ENCODE results near the gene NACC1.
A peak's percentile ranks its signal among the peaks of the same experiment; 100 is the strongest.
"Not testable (repeated sequence)": the region's sequence is repeated elsewhere in the genome, so short reads cannot be mapped to it uniquely, and the experiment has no call there.

NACC1 gene

DNA sequence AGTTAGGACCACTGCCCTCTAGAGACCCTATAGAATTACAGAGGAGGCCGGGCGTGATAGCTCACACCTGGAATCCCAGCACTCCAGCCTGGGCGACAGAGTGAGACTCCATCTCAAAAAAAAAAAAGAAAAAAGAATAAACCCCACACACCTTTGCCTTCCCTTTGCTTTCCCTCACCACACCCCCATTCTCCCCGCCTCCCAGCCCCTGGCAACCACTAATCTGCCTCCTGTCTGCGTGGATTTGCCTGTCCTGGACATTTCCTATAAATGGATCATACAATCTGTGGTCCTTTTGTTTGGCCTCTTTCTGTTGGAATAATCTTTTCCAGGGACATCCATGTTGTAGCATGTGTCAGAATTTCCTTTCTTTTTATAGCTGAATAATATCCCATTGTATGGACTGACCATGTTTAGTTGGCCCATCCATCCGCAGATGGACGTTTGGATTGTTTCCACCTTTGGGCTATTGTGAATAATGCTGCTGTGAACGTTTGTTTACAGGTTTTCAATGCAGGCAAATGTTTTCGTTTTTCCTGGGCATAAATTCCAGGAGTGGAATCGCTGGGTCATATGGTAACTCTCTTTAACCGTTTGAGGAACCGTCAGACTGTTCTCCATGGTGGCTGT is 15.3 kb downstream of the NACC1 start:
- peaks cover 21% of the 10 kb centered on the region for H3K36me3 Mint-ChIP-seq
- H3K27ac Mint-ChIP-seq = no peak overlapping the region
- H3K4me1 Mint-ChIP-seq = peaks cover 28% of the 10 kb centered on the region
- H3K9me3 Mint-ChIP-seq = no peaks in the 10 kb centered on the region
- H3K4me3 Mint-ChIP-seq = no peak overlapping the region
- H3K27me3 Mint-ChIP-seq = no peaks in the 10 kb centered on the region
- no peak for ATAC-seq

GRCh38 chr19:13134626-13135025 is 16.6 kb downstream of the NACC1 start:
- no peaks in the 10 kb centered on the region for H3K9me3 Mint-ChIP-seq
- H3K4me1 Mint-ChIP-seq = peaks cover 21% of the 10 kb centered on the region
- H3K4me3 Mint-ChIP-seq = no peak overlapping the region
- H3K27me3 Mint-ChIP-seq = no peaks in the 10 kb centered on the region
- ATAC-seq = no peak
- H3K27ac Mint-ChIP-seq = no peak overlapping the region
- peaks cover 27% of the 10 kb centered on the region for H3K36me3 Mint-ChIP-seq

DNA sequence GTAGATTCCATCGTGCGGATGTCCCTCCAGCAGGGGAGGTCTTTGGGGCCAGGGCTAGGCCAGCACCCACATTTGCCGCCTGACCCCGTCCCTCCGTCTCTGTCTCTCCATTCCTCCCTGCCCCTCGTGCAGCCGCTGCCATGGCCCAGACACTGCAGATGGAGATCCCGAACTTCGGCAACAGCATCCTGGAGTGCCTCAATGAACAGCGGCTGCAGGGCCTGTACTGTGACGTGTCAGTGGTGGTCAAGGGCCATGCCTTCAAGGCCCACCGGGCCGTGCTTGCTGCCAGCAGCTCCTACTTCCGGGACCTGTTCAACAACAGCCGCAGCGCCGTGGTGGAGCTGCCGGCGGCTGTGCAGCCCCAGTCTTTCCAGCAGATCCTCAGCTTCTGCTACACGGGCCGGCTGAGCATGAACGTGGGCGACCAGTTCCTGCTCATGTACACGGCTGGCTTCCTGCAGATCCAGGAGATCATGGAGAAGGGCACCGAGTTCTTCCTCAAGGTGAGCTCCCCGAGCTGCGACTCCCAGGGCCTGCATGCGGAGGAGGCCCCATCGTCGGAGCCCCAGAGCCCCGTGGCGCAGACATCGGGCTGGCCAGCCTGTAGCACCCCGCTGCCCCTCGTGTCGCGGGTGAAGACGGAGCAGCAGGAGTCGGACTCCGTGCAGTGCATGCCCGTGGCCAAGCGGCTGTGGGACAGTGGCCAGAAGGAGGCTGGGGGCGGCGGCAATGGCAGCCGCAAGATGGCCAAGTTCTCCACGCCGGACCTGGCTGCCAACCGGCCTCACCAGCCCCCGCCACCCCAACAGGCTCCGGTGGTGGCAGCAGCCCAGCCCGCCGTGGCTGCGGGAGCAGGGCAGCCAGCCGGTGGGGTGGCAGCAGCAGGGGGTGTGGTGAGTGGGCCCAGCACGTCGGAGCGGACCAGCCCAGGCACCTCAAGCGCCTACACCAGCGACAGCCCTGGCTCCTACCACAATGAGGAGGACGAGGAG is 17.3 kb downstream of the NACC1 start:
- Mint-ChIP-seq H3K9me3 (no peaks in the 10 kb centered on the region), H3K4me3 (no peak overlapping the region), H3K27me3 (no peaks in the 10 kb centered on the region), H3K4me1 (peaks cover 21% of the 10 kb centered on the region), H3K27ac (no peak overlapping the region), H3K36me3 (peaks cover 27% of the 10 kb centered on the region)
- no peak for ATAC-seq

DNA sequence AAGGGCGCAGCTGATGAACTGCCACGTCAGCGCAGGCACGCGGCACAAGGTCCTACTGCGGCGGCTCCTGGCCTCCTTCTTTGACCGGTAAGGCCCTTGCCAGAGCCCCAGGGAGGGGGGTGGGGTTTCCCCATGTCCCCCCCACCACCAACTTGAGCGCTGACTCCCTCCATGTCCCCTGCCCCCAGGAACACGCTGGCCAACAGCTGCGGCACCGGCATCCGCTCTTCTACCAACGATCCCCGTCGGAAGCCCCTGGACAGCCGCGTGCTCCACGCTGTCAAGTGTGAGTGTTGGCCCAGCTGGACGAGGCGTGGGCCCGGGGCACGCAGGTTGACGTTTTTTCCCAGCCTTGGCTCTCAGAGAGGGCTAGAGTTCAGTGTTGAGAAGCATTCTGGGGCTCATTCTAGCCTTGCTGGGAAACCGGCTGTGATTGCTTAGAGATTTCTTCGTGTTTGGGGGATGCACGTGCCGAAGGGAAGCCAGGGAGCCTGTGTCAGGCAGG is 19.3 kb downstream of the NACC1 start:
- Mint-ChIP-seq H3K4me3 (no peak overlapping the region), H3K27me3 (no peaks in the 10 kb centered on the region), H3K27ac (no peak overlapping the region), H3K4me1 (peaks cover 9% of the 10 kb centered on the region), H3K9me3 (no peaks in the 10 kb centered on the region), H3K36me3 (peaks cover 32% of the 10 kb centered on the region)
- no peak for ATAC-seq

GRCh38 chr19:13138171-13138915 is 20.3 kb downstream of the NACC1 start:
- Mint-ChIP-seq H3K27ac (no peak overlapping the region), H3K4me1 (no peaks in the 10 kb centered on the region), H3K36me3 (peaks cover 32% of the 10 kb centered on the region), H3K4me3 (no peak overlapping the region), H3K27me3 (no peaks in the 10 kb centered on the region), H3K9me3 (no peaks in the 10 kb centered on the region)
- no peak for ATAC-seq

DNA sequence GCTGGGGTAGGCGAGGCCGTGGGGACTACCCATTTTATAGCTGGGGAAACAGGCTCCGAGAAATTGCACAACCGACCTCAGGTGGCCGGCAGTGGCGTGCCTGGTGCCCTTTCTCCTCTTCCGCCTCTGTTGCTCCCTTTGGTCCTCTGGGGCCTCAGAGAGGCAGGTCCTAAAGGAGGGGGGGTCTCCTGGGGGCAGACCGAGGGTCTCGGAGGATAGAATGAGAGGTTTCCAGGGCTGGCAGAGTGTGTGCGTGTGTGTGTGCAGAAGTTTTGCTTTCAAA is 20.8 kb downstream of the NACC1 start:
- ATAC-seq = no peak

DNA sequence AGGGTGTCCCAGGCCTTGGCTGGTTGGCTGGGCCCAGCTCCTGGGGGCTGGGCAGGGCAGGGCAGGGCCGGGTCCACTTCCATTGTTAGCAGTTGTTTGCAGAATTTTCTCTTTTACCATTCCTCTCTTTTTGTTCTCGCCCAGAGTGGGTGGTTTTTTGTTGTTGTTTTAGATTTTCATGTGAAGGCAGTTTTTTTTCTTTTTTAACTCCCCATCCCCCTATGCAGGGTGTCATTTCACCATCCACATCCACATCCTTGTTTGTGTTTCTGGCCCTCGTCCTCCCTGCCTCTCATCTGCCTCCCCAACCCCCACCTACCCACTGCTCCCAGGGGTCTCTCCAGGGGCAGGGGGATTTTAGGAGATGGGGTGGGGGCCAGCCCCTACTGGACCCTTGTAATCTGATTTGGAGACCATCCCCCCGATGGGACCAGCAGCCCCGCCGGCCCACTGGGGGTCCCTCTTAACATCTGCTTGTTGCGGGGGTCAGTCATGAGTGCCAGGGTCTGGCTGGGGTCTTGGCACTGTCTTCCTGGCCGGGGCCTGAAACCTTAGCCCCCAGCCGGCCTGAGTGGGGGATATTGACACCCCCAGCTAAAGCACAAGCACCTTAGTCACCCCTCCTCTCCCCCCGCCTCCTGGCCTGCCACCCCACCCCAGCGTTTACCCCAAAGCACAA is 21.7 kb downstream of the NACC1 start:
- Mint-ChIP-seq H3K36me3 (peaks cover 32% of the 10 kb centered on the region), H3K27me3 (no peaks in the 10 kb centered on the region), H3K27ac (no peak overlapping the region), H3K9me3 (no peaks in the 10 kb centered on the region), H3K4me3 (no peak overlapping the region), H3K4me1 (no peaks in the 10 kb centered on the region)
- no peak for ATAC-seq

More for the DNA sequence above, 20.8 kb downstream of the NACC1 start:
- Mint-ChIP-seq H3K36me3 (peaks cover 32% of the 10 kb centered on the region), H3K27me3 (no peaks in the 10 kb centered on the region), H3K4me1 (no peaks in the 10 kb centered on the region), H3K9me3 (no peaks in the 10 kb centered on the region), H3K4me3 (no peak overlapping the region), H3K27ac (no peak overlapping the region)

DNA sequence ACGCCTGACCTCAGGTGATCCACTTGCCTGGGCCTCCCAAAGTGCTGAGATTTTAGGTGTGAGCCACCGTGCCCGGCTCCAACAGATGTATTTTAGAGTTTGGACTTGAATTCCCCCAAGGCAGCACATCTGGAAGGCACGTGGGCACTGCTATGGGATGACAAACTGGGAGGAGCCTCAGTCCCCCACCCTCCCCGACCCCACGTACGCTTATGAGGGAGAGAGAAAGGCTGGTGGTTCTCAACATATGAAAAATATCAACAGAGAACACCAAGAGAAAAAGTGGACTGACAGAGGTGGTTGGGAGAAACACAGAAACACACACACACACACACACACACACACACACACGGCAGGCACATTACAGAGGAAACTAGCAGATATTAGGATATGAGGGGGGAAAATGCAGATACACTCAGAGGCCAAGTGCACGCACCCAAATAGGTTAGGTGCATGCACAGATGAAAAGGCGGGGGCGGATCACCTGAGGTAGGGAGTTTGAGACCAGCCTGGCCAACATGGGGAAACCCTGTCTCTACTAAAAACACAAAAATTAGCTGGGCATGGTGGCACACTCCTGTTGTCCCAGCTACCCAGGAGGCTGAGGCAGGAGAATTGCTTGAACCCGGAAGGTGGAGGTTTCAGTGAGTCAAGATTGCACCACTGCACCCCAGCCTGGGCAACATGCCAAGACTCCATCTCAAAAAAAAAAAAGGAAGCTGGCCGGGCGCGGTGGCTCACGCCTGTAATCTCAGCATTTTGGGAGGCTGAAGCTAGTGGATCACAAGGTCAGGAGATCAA is 28.9 kb downstream of the NACC1 start:
- Mint-ChIP-seq H3K4me3 (no peak overlapping the region), H3K9me3 (no peaks in the 10 kb centered on the region), H3K36me3 (no peaks in the 10 kb centered on the region), H3K4me1 (peaks cover 33% of the 10 kb centered on the region), H3K27ac (no peak overlapping the region), H3K27me3 (no peaks in the 10 kb centered on the region)
- no peak for ATAC-seq

GRCh38 chr19:13149173-13149627 is 31.1 kb downstream of the NACC1 start:
- H3K4me3 Mint-ChIP-seq = peak overlapping the region; percentile 95
- peaks cover 33% of the 10 kb centered on the region for H3K4me1 Mint-ChIP-seq
- H3K27me3 Mint-ChIP-seq, ATAC-seq, H3K9me3 Mint-ChIP-seq: not testable (repeated sequence)
- peak overlapping the region; percentile 92 for H3K27ac Mint-ChIP-seq
- peaks cover 16% of the 10 kb centered on the region for H3K36me3 Mint-ChIP-seq

DNA sequence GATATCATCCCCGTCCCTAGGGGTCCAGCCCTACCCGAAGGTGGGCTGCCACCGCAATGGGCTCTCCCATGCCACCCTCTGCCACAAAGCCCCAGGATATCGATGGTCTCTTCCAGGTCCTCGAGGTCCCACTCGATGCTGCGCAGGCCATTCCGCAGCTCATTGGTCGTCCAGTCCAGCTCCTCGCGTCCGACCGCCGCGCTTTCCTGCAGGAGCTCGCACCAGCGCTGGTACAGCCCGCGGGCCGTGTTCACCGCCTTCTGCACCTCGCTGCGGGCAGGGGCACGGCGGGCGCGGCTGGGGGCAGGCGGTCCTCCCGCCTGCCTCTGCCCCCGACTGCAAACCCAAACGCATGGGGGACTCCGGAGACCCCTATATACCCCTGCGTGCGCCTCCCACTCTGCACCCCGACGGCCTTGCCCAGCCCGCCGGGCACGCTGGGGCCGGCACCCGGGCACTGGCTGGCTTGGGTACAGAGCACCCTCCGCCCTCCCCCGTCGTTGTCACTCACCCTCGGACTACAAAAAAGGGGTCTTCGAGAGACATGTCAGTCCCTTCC is 31.6 kb downstream of the NACC1 start:
- peak; percentile 18 for ATAC-seq
- Mint-ChIP-seq H3K36me3 (peaks cover 21% of the 10 kb centered on the region), H3K4me1 (peaks cover 33% of the 10 kb centered on the region), H3K4me3 (peak overlapping the region; percentile 95), H3K27ac (peak overlapping the region; percentile 92), H3K27me3 (no peaks in the 10 kb centered on the region), H3K9me3 (no peaks in the 10 kb centered on the region)

- Mint-ChIP-seq H3K27ac (peak within 1 kb of the TSS; percentile 92), H3K27me3 (no peaks in the 10 kb centered on the region), H3K9me3 (no peaks in the 10 kb centered on the region), H3K4me3 (peak within 1 kb of the TSS; percentile 95), H3K36me3 (peaks cover 24% of the 10 kb centered on the region), H3K4me1 (peaks cover 33% of the 10 kb centered on the region)
- peak; percentile 75 for ATAC-seq
Observed at GRCh38 chr19:13150187-13150930, 32.3 kb downstream of the NACC1 start, which contains the start of the genes IER2 and STX10. TSS of gene IER2 (plus strand) at chr19:13150411. CDS start at chr19:13153187, 2,776 bp downstream. TSS of gene STX10 (minus strand) at chr19:13150375. CDS start at chr19:13150173, 202 bp downstream.

DNA sequence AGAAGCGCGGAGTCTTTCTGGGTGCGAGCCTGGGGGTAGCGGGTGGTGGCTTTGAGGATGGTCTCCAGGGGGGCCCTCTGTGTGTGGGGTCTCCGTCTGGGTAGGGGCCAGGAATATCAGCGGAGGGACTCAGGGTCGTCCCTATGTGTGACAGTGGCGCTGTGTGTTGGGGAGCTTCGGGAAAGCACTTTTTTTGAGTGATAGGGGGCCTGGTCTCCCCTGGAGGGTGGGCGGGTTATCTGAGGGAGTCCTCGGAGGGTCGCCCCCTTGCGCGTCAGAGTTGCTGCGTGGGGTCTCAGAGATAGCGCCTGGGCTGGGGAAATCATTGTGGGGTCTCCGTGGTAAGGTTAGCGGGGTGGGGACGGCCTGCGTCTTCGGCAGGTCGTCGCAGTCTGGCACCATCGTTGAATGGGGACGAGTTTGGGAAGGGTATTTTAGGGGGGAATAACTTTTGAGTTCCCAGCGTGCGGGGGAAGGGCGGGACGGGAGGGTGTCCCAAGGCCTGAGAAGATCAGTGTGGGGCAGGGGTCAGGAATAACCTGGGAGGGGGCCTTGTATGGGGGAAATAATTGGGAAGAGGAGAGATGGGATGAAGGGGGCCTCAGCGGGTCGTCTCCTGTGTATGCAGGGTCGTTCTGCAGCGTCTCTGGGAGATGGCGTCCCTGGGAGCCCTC is 33.0 kb downstream of the NACC1 start:
- peak overlapping the region; percentile 95 for H3K4me3 Mint-ChIP-seq
- H3K4me1 Mint-ChIP-seq = peaks cover 36% of the 10 kb centered on the region
- no peaks in the 10 kb centered on the region for H3K27me3 Mint-ChIP-seq
- ATAC-seq = no peak
- H3K27ac Mint-ChIP-seq = peak overlapping the region; percentile 92
- H3K9me3 Mint-ChIP-seq = no peaks in the 10 kb centered on the region
- peaks cover 24% of the 10 kb centered on the region for H3K36me3 Mint-ChIP-seq

Data from stimulated activated memory B cell treated with anti-CD40 and anti-IgM and Interleukin-4, amounts not matched to agents 10 μg/mL and 1 μg/mL and 100 μg/mL, for 72 hours (primary cell).